ENCODE measurements around the gene PRDM11.

The PRDM11 gene

DNA sequence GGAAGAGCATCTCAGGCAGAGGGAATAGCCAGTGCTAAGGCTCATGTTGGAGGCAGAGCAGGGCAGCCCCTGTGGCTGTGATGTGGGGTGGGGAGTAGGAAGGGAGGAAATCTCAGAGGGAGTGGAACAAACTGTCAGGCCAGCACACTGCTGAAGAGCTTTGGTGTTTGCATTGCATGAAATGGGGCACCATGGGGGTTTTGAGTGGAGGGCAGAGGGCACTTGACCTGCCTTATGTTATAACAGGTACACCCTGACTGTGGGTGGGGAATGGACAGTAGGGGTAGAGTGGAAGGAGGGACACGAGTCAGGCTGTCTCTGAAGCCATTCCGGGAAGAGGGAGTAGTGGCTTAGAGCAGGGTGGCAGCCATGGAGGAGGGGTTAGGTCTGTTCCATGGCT, 24.0 kb downstream of the PRDM11 start:
- TF ChIP-seq, protein P1, sequence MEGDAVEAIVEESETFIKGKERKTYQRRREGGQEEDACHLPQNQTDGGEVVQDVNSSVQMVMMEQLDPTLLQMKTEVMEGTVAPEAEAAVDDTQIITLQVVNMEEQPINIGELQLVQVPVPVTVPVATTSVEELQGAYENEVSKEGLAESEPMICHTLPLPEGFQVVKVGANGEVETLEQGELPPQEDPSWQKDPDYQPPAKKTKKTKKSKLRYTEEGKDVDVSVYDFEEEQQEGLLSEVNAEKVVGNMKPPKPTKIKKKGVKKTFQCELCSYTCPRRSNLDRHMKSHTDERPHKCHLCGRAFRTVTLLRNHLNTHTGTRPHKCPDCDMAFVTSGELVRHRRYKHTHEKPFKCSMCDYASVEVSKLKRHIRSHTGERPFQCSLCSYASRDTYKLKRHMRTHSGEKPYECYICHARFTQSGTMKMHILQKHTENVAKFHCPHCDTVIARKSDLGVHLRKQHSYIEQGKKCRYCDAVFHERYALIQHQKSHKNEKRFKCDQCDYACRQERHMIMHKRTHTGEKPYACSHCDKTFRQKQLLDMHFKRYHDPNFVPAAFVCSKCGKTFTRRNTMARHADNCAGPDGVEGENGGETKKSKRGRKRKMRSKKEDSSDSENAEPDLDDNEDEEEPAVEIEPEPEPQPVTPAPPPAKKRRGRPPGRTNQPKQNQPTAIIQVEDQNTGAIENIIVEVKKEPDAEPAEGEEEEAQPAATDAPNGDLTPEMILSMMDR (IDR thresholded peaks at IDR 0.05; ENCODE audit: low read depth, low read length, missing control alignments) = no peak
- no peak for DNase-seq
- Histone ChIP-seq H3K4me3 (ENCODE audit: low read depth, low read length) (no peak overlapping the region), H3K36me3 (replicated peaks) (no peaks in the 10 kb centered on the region), H3K27ac (no peak overlapping the region), H3K27me3 (replicated peaks) (no peaks in the 10 kb centered on the region)
- in situ Hi-C loops (cut with HindIII; ENCODE audit: low pct_ligation_motif_present, low sequenced_read_pairs) = no loop called here

DNA sequence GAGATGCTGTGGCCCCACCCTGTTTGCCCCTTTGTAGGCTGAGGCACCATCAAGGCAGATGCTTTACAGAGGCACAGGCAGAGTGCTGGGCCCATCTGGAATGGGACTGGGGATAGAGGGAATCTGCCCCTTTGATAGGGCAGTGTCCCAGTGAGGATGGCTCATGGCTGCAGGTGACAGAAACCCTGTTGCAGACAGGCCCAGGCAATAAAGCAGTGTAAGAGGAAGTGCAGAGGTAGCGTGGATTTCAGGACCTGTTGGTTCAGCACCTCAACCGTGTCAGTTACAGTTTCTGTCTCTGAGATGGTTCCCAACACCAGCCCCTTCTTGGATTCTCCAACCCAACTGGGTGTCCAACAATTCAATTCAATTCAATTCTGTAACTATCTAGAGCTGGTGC, 25.1 kb downstream of the PRDM11 start:
- Histone ChIP-seq H3K27me3 (replicated peaks) (no peaks in the 10 kb centered on the region), H3K4me3 (ENCODE audit: low read depth, low read length) (no peak overlapping the region), H3K36me3 (replicated peaks) (no peaks in the 10 kb centered on the region), H3K27ac (no peak overlapping the region)
- in situ Hi-C loops (cut with HindIII; ENCODE audit: low pct_ligation_motif_present, low sequenced_read_pairs) = no loop called here
- no peak for DNase-seq
- TF ChIP-seq, protein P1 (IDR thresholded peaks at IDR 0.05; ENCODE audit: low read depth, low read length, missing control alignments) = no peak

DNA sequence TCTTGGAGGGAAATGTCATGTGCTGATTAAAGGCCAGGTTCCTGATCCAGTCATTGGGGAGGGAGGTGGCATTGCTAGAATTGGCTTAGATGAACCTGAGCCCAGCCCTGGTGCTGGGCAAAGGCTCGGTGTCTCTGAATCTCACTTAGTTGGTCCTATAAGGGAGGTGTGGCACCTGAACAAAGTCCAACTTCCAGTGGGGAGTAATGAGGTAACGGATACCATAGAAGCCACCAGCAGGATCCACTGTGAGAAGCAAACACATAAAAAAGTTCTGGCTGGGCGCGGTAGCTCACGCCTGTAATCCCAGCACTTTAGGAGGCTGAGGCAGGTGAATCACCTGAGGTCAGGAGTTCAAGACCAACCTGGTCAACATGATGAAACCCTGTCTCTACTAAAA, 26.6 kb downstream of the PRDM11 start:
- H3K36me3 ChIP-seq (replicated peaks) = no peaks in the 10 kb centered on the region
- H3K27ac ChIP-seq = no peak overlapping the region
- TF ChIP-seq, protein P1 (IDR thresholded peaks at IDR 0.05; ENCODE audit: low read depth, low read length, missing control alignments) = no peak
- in situ Hi-C loops (cut with HindIII; ENCODE audit: low pct_ligation_motif_present, low sequenced_read_pairs) = no loop called here
- no peak for DNase-seq
- no peak overlapping the region for H3K4me3 ChIP-seq (ENCODE audit: low read depth, low read length)
- H3K27me3 ChIP-seq (replicated peaks) = peaks cover 3% of the 10 kb centered on the region

DNA sequence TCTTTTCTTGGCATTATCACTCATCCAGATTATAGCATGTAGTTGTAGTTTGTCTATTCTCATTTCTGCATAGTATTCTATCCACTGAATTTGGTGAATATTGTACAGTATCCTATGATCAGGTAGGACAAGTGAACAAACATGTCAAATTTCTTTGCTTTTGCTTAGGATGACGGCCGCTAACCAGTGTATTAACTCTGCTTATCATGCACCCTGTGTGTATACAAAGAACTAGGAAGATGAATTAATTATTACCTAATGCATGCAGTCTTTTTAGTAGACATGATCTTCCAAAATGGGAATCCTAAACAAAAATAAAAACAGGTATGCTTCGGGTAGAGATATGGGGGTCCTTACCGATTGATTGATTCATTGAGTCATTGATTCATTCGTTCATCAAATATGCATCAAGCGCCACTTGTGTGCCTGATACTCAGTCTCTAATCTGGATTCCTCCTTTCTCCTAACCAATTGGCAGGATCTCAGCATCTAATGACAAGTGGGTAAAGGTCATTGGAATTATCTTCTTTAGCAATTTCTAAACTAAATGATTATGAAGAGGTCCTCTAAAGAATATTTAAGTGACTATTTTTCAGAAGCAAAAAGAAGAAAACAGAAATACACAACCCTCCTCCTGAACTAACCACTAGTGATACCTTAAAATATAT, 27.9 kb downstream of the PRDM11 start:
- DNase-seq = no peak
- no peaks in the 10 kb centered on the region for H3K36me3 ChIP-seq (replicated peaks)
- no peak overlapping the region for H3K4me3 ChIP-seq (ENCODE audit: low read depth, low read length)
- TF ChIP-seq, protein P1 (IDR thresholded peaks at IDR 0.05; ENCODE audit: low read depth, low read length, missing control alignments) = no peak
- H3K27ac ChIP-seq = no peak overlapping the region
- in situ Hi-C loops (cut with HindIII; ENCODE audit: low pct_ligation_motif_present, low sequenced_read_pairs) = no loop called here
- peaks cover 3% of the 10 kb centered on the region for H3K27me3 ChIP-seq (replicated peaks)

DNA sequence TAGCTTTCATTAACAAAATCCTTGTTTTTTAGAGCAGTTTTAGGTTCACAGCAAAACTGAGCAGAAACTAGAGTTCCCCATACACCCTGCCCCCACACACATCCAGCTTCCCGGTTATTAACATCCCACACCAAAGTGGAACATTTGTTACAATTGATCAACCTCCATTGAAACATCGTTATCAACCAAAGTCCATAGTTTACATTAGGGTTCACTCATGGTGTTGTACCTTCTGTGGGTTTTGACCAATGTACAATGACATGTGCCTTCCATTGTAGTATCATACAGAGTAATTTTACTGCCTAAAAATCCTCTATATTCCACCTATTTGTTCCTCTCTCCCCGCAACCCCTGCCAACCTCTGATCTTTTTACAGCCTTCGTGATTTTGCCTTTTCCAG, 28.5 kb downstream of the PRDM11 start:
- peaks cover 3% of the 10 kb centered on the region for H3K27me3 ChIP-seq (replicated peaks)
- no peak overlapping the region for H3K27ac ChIP-seq
- H3K36me3 ChIP-seq (replicated peaks) = no peaks in the 10 kb centered on the region
- H3K4me3 ChIP-seq (ENCODE audit: low read depth, low read length) = no peak overlapping the region
- in situ Hi-C loops (cut with HindIII; ENCODE audit: low pct_ligation_motif_present, low sequenced_read_pairs) = no loop called here
- DNase-seq = no peak
- TF ChIP-seq, protein P1 (IDR thresholded peaks at IDR 0.05; ENCODE audit: low read depth, low read length, missing control alignments) = no peak

DNA sequence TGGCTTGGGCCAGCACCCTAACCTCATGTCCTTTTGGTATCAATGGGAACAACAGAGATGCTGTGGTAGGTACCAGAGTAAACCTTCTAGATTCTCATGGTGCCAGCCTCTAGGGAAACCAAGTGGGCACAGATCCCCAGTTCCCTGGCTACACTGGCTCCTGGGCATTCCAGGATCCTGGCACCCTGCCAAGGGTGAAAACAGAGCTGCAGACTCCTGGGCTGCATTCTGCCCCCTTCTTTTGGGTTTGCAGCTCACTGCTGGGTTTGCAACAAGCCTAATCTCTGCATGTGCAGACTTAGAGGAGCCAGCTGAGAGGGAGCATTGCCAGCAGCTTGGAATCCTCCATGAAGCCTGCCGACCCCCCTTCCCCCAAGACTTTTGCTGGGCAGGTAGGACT, 30.6 kb downstream of the PRDM11 start:
- H3K36me3 ChIP-seq (replicated peaks) = no peaks in the 10 kb centered on the region
- TF ChIP-seq, protein P1 (IDR thresholded peaks at IDR 0.05; ENCODE audit: low read depth, low read length, missing control alignments) = no peak
- no peak overlapping the region for H3K27ac ChIP-seq
- H3K27me3 ChIP-seq (replicated peaks) = peaks cover 3% of the 10 kb centered on the region
- H3K4me3 ChIP-seq (ENCODE audit: low read depth, low read length) = no peak overlapping the region
- no peak for DNase-seq
- in situ Hi-C loops (cut with HindIII; ENCODE audit: low pct_ligation_motif_present, low sequenced_read_pairs) = no loop called here
